Glomerular visceral epithelial cell (primary cell): ENCODE measurements around the gene ATN1.

Experiments
- DNase-seq: peaks from one replicate; pipeline ENCODE4 v3.0.0-alpha.2; 2016; ENCODE audit errors: extremely low spot score

Gene ATN1

GRCh38 chr12:6957741-6958608 lies 30.2 kb downstream of the ATN1 start:
- DNase-seq = no peak

GRCh38 chr12:6958609-6959057 lies 30.9 kb downstream of the ATN1 start:
- no peak for DNase-seq

- DNase-seq = no peak
Measured at GRCh38 chr12:6959058-6959804, 31.5 kb downstream of the ATN1 start.

DNA sequence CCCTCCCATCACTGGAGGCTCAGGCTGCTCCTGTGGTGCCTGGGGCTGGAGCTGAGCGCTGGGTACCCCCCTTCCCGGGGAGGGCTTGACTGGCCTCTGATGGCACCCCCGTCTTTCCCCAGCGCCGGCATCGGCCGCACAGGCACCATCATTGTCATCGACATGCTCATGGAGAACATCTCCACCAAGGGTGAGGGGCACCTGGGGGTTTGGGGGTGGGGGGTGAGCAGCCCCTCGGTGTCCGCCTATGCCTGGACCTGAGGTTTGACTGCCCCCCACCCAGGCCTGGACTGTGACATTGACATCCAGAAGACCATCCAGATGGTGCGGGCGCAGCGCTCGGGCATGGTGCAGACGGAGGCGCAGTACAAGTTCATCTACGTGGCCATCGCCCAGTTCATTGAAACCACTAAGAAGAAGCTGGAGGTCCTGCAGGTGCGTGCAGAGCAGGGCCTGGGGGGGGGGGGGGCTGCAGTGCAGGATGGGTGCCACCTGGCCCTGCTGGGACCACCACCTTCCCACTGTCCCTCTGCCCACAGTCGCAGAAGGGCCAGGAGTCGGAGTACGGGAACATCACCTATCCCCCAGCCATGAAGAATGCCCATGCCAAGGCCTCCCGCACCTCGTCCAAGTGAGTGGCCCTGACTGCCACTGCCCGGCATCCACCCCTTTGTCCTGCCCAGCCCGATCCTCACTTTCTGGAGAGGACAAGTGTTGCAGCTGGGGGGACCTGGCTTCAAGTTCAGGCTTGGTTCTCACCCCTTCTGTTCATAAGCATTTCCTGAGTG lies 32.2 kb downstream of the ATN1 start:
- DNase-seq = no peak

DNA sequence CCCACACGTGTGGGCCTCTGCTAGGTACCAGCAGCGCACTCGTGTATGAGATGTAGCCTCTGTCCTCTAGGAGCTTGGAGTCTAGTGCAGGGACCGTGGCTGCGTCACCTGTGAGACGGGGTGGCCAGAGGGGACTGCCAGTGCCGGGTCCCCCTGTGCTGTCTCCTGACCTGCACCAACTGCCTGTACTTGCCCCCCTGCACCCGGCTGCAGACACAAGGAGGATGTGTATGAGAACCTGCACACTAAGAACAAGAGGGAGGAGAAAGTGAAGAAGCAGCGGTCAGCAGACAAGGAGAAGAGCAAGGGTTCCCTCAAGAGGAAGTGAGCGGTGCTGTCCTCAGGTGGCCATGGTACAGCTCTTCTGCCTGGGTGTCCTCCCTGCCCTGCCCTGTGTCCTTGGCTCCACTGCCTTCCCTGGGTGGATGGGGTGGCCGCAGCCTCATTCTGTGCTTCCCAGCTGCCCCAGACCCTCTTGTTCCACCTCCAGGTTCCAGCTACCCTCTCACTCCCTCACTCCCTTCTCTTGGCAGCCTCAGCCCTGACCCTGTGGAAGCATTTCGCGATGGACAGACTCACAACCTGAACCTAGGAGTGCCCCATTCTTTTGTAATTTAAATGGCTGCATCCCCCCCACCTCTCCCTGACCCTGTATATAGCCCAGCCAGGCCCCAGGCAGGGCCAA lies 33.0 kb downstream of the ATN1 start:
- DNase-seq = no peak

GRCh38 chr12:6961278-6961694 lies 33.5 kb downstream of the ATN1 start:
- DNase-seq = no peak

DNA sequence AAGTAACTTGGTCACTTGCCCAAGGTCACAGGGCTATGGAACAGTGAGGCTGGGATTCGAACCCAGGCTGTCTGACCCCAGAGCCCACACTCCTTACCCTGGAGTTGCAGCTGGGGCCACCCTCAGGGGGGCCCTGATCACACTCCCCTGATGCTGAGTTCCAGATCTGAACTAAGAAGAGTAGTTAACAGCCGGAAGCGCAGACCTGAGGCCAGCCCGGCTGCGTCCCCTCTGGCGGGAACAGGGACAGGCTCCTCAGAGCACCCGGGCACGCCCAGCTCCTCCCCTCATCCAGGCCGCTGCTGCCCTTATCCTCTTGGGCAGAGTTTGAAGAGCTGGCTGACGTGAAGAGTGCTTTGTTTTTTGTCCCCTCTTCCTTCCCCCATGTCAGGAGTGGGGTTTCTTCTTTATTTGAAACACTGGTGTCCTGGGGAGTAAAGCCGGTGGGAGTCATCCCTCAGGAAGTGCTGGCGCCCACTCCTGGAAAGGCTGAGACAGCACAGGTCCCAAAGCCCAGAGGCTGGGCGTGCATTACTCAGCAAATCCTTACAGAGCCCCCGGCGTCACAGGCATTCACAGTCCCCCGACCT lies 34.0 kb downstream of the ATN1 start:
- DNase-seq = no peak

- no peak for DNase-seq
Measured at GRCh38 chr12:6962285-6963015, 34.7 kb downstream of the ATN1 start.

DNA sequence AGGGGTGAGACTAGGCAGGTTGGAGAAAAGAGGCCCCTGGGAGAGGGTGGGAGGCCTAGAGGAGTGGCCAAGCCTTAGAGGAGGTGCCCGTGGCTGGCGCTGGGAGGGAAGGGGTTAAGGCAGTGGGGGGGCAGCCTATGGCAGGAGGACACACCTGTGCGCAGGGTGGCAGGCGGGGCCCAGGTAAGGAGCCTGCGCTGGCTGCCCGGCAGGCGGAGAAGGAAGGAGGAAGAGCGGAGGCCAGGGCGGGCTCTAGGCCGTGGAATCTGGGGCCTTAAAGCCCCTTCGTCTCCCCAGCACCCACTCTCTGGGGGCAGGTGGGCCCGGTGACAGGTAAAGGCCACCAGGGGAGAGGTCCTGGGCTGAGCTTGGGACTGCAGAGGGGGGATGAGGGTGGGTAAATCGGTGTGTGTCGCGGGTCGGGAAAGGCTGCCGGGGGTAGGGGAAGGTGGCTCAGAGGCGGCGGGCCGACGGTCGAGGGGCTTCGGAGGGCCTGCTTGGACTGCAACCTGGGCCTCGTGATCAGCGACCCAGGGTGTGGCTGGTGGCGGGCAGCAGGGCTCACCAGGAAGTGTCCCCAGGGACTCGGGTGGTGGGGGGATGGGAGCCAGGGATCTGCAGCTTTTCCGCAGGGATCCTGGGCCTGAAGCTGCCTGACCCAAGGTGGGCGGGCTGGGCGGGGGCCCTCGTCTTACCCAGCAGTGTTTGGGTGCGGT lies 35.4 kb downstream of the ATN1 start:
- no peak for DNase-seq

- no peak for DNase-seq
Measured at GRCh38 chr12:6963791-6964413, 36.1 kb downstream of the ATN1 start.

GRCh38 chr12:6964605-6965025 lies 36.9 kb downstream of the ATN1 start:
- no peak for DNase-seq

DNA sequence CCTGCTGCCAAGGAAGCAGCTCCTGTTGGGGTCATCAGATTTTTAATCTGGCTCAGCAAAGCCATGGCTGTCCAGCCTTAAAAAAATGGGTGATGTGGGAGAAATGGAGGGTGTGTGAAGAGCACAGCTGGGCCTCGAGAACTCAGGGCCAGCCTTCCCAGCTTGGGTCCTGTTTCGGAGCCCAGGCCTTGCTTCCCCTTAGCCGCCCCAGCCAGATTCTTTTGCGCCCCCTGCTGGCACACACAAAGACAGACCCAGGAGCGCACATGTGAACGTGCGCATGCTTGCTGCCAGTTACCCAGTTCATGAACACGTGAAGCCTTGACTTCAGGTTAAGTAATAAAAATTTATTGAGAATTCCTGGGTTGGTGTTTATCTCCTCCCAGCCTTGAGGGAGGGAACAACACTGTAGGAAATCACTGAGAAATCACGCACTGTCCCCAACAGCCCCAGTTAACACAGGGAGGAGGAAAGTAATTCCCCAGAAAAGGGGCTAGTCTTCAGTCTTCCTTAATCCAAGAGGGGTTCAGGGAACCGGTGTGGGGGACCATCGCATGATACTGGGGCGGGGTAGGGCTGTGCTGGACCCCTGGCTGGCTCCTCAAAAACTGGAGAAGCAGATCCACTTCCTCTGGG lies 37.4 kb downstream of the ATN1 start:
- peak; percentile 77 for DNase-seq

GRCh38 chr12:6965714-6966113 lies 38.0 kb downstream of the ATN1 start:
- DNase-seq = no peak

DNA sequence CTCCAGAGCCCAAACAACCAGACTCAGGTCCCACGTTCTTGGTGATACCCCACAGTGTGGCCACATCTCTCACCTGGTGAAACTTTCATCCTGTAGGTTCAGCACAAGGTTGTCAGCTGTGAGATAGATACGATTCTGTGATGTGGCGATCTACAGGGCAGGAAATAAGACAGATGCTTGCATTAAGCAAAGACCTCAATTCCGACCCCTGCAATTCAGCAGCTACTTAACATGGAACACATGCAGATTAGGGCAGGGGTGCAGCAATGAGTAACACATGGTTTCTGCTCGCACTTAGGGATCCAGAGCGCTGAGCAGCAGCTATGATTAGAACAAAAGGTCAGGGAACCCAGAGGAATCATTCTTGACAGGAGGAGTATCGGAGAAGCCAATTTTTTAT lies 38.6 kb downstream of the ATN1 start:
- no peak for DNase-seq

- DNase-seq = no peak
Measured at GRCh38 chr12:6967651-6968100, 39.9 kb downstream of the ATN1 start.

- no peak for DNase-seq
Measured at GRCh38 chr12:6968426-6968825, 40.7 kb downstream of the ATN1 start.

- no peak for DNase-seq
Measured at GRCh38 chr12:6970096-6970527, 42.4 kb downstream of the ATN1 start.

GRCh38 chr12:6974180-6974579 lies 46.4 kb downstream of the ATN1 start:
- DNase-seq = no peak
